Transverse colon (tissue), 4 donors: ENCODE results near the gene ACP7. TPM values are rescaled to one million over a fixed set of nuclear protein-coding genes. Genes with fewer than 3 reads are reported as not detected.
A peak's percentile ranks its signal among the peaks of the same experiment; 100 is the strongest.

Experiments used
- DNase-seq: peaks from one replicate; pipeline ENCODE4 v3.0.0-alpha.2; 2019
- H3K27ac ChIP-seq, 4 donors: fragments of 200-600 bp; sonication (generic); 2 replicates each; pipeline ENCODE4 v1.5.1; 2016 to 2018; ENCODE audit warnings: inconsistent platforms in 4 of 4
- H3K27me3 ChIP-seq: fragments of 200-600 bp; sonication (generic); 2 replicates; pipeline ENCODE4 v1.5.1; 2017; ENCODE audit warnings: inconsistent platforms
- H3K36me3 ChIP-seq, 4 donors: fragments of 200-600 bp; sonication (generic); 2 replicates each; pipeline ENCODE4 v1.5.1; 2017 to 2019; ENCODE audit warnings: inconsistent platforms in 4 of 4
- H3K4me1 ChIP-seq, 4 donors: fragments of 200-600 bp; sonication (generic); 2 replicates each; pipeline ENCODE4 v1.5.1; 2017 to 2020; ENCODE audit warnings: inconsistent platforms in 4 of 4
- H3K4me3 ChIP-seq, 4 donors: fragments of 200-600 bp; sonication (generic); 1 replicate in 1 of 4; 2 replicates in 3 of 4; pipeline versions ENCODE4 v1.5.1 to v1.6.1; 2017 to 2019; ENCODE audit warnings: inconsistent platforms in 4 of 4
- H3K9me3 ChIP-seq, 2 donors: fragments of 200-600 bp; sonication (generic); 2 replicates each; pipeline ENCODE4 v1.5.1; 2017 to 2019; ENCODE audit warnings: inconsistent platforms in 2 of 2
- CTCF ChIP-seq, 5 experiments: fragments of 200-600 bp in 3 of 5; fragments of 450-650 bp in 2 of 5; sonication (generic) in 3 of 5; IDR thresholded peaks; 1 replicate in 2 of 5; 2 replicates in 3 of 5; pipeline ENCODE4 v1.5.1; 2016 to 2017; ENCODE audit warnings: antibody characterized with exemption in 5 of 5, inconsistent platforms in 3 of 5, mild to moderate bottlenecking in 2 of 5, moderate library complexity in 1 of 5
- EP300 ChIP-seq: sonication (generic); formaldehyde crosslinking; IDR thresholded peaks from one replicate; pipeline ENCODE4 v1.6.1; 2017; ENCODE audit warnings: antibody characterized with exemption, low read depth
- POLR2A ChIP-seq: fragments of 450-650 bp; IDR thresholded peaks from one replicate; pipeline ENCODE4 v1.6.1; 2016; ENCODE audit warnings: antibody characterized with exemption, mild to moderate bottlenecking, moderate library complexity
- POLR2AphosphoS5 ChIP-seq, 3 donors: sonication (generic); formaldehyde crosslinking; IDR thresholded peaks; one replicate each; pipeline ENCODE4 v1.6.1; 2016; ENCODE audit warnings: antibody characterized with exemption in 3 of 3
- WGBS, 2 donors: methylation state at CpG; one replicate each; pipeline ENCODE4 v1.1.5; 2018; ENCODE audit warnings: low coverage in 1 of 2; 5-methylcytosine and 5-hydroxymethylcytosine counted together
- in situ Hi-C, 4 donors: fragments of 200-750 bp; cut with MboI; loops; one replicate each; pipeline versions ENCODE4 v1.15.0 to v1.15.1; 2017; ENCODE audit warnings: low sequenced_read_pairs in 3 of 4, low pct_ligation_motif_present in 1 of 4, low pct_unique_long_range_greater_than_20kb in 1 of 4
- intact Hi-C: fragments of 100-400 bp; cut with DNase I; formaldehyde crosslinking; loops from one replicate; pipeline ENCODE4 v1.15.1; 2023; ENCODE audit warnings: low total_unique reads
- total RNA-seq, 4 donors: library from RNA; depleted of rRNA; stranded (reverse); fragments of >200 nt; gene quantifications; one replicate each; pipeline ENCODE4 v1.1.0, GENCODE V29; 2016

ACP7 gene
- total RNA-seq, 4 donors from 2014 or later = not detected

- in situ Hi-C loops = no loop called here
- DNase-seq = no peak
- intact Hi-C loops = no loop called here
- 62 to 64% methylated on average over 4 to 6 of the region's 6 CpGs for WGBS, 2 donors
- Histone ChIP-seq H3K36me3 (no peaks in the 10 kb centered on the region), H3K4me3 (no peak overlapping the region), H3K27ac (no peak overlapping the region), H3K27me3 (no peaks in the 10 kb centered on the region), H3K9me3 (no peaks in the 10 kb centered on the region), H3K4me1 (no peaks in the 10 kb centered on the region)
- TF ChIP-seq POLR2A (no peak), CTCF (IDR thresholded peaks at IDR 0.05) (no peak), POLR2AphosphoS5 (IDR thresholded peaks at IDR 0.05) (no peak), EP300 (no peak)
Observed at GRCh38 chr19:39045506-39045905, 38.7 kb upstream of the ACP7 start.

- H3K27ac ChIP-seq = no peak overlapping the region
- H3K4me3 ChIP-seq = no peak overlapping the region
- H3K27me3 ChIP-seq = no peaks in the 10 kb centered on the region
- intact Hi-C loops = no loop called here
- H3K36me3 ChIP-seq = no peaks in the 10 kb centered on the region
- DNase-seq = no peak
- in situ Hi-C loops = no loop called here
- 60 to 63% methylated on average over 4 to 7 of the region's 7 CpGs for WGBS, 2 donors
- no peaks in the 10 kb centered on the region for H3K9me3 ChIP-seq
- no peaks in the 10 kb centered on the region for H3K4me1 ChIP-seq
- TF ChIP-seq POLR2AphosphoS5 (IDR thresholded peaks at IDR 0.05) = no peak
Observed at GRCh38 chr19:39046037-39046821, 37.9 kb upstream of the ACP7 start.

- no peak overlapping the region for H3K4me3 ChIP-seq
- no peaks in the 10 kb centered on the region for H3K9me3 ChIP-seq
- 63% methylated on average over 2 of the region's 2 CpGs; no CpG with 5 or more reads in 1 of the 2 donors for WGBS, 2 donors
- H3K27ac ChIP-seq = no peak overlapping the region
- no peaks in the 10 kb centered on the region for H3K36me3 ChIP-seq
- in situ Hi-C loops = no loop called here
- H3K4me1 ChIP-seq = no peaks in the 10 kb centered on the region
- DNase-seq = no peak
- TF ChIP-seq EP300 (no peak), POLR2AphosphoS5 (IDR thresholded peaks at IDR 0.05) (no peak), POLR2A (no peak), CTCF (IDR thresholded peaks at IDR 0.05) (no peak)
- intact Hi-C loops = no loop called here
- no peaks in the 10 kb centered on the region for H3K27me3 ChIP-seq
Observed at GRCh38 chr19:39047073-39047472, 37.1 kb upstream of the ACP7 start.

GRCh38 chr19:39052243-39052746 lies 31.9 kb upstream of the ACP7 start:
- H3K9me3 ChIP-seq = no peaks in the 10 kb centered on the region
- peak; percentile 51 for DNase-seq
- H3K4me1 ChIP-seq = no peaks in the 10 kb centered on the region
- no peaks in the 10 kb centered on the region for H3K36me3 ChIP-seq
- H3K27me3 ChIP-seq = no peaks in the 10 kb centered on the region
- no peak overlapping the region for H3K27ac ChIP-seq
- H3K4me3 ChIP-seq = no peak overlapping the region
- 25% methylated on average over 10 of the region's 10 CpGs; no CpG with 5 or more reads in 1 of the 2 donors for WGBS, 2 donors
- in situ Hi-C loops (no loop called here), intact Hi-C loops (no loop called here)
- TF ChIP-seq POLR2AphosphoS5 (IDR thresholded peaks at IDR 0.05) (no peak), CTCF (IDR thresholded peaks at IDR 0.05) (peak; percentile 41 to 72 (median 69))
